ENCODE data around the gene RAD21L1. TPM values are rescaled to one million over a fixed set of nuclear protein-coding genes. Genes with fewer than 3 reads are reported as not detected.

RAD21L1 gene
- total and polyA plus RNA-seq, 2 donors (not counting 1 experiment from before 2014, with no cell fraction given) = 0.16 to 0.50 TPM

GRCh38 chr20:1294497-1294896 lies 68.7 kb downstream of the RAD21L1 start:
- Histone ChIP-seq H3K36me3 (ENCODE audit: control insufficient read depth, insufficient read depth, low read length) (no peaks in the 10 kb centered on the region), H3K79me2 (ENCODE audit: control insufficient read depth, insufficient read depth, low read length) (no peaks in the 10 kb centered on the region), H3K9ac (ENCODE audit: insufficient read depth, low read length) (no peak overlapping the region), H3K9me3 (ENCODE audit: control insufficient read depth, insufficient read depth, low read depth, low read length) (no peaks in the 10 kb centered on the region), H2AFZ (ENCODE audit: low read length) (no peak overlapping the region), H3K27me3 (ENCODE audit: control insufficient read depth, insufficient read depth, low read length) (no peaks in the 10 kb centered on the region), H4K20me1 (ENCODE audit: control insufficient read depth, extremely low read depth, insufficient read depth, low read length) (no peaks in the 10 kb centered on the region), H3K4me1 (ENCODE audit: control insufficient read depth, extremely low read depth, insufficient read depth, low read length) (no peaks in the 10 kb centered on the region), H3K4me2 (ENCODE audit: extremely low read depth, insufficient read depth, low read length) (no peak overlapping the region), H3K27ac (ENCODE audit: insufficient read depth, low read length) (no peak overlapping the region), H3K4me3 (replicated peaks in 1 of 4; ENCODE audit: control extremely low read depth in 1 of 4, insufficient read depth in 1 of 4, low read depth in 3 of 4, low read length in 4 of 4) (no peak overlapping the region)
- TF ChIP-seq EZH2 (IDR thresholded peaks at IDR 0.05; ENCODE audit: low read length, missing control alignments) = no peak
- TF ChIP-seq CTCF (conservative IDR thresholded peaks at IDR 0.05 in 1 of 2, IDR thresholded peaks at IDR 0.05 in 1 of 2; ENCODE audit: low read depth in 1 of 2, low read length in 2 of 2) = no peak
- no peak for DNase-seq (ENCODE audit: low read depth in 2 of 2)

- Histone ChIP-seq H3K36me3 (ENCODE audit: control insufficient read depth, insufficient read depth, low read length) (no peaks in the 10 kb centered on the region), H3K4me1 (ENCODE audit: control insufficient read depth, extremely low read depth, insufficient read depth, low read length) (peaks cover under 1% of the 10 kb centered on the region), H4K20me1 (ENCODE audit: control insufficient read depth, extremely low read depth, insufficient read depth, low read length) (no peaks in the 10 kb centered on the region), H3K4me3 (replicated peaks in 1 of 4; ENCODE audit: control extremely low read depth in 1 of 4, insufficient read depth in 1 of 4, low read depth in 3 of 4, low read length in 4 of 4) (no peak overlapping the region), H3K4me2 (ENCODE audit: extremely low read depth, insufficient read depth, low read length) (no peak overlapping the region), H3K27me3 (ENCODE audit: control insufficient read depth, insufficient read depth, low read length) (no peaks in the 10 kb centered on the region), H3K9me3 (ENCODE audit: control insufficient read depth, insufficient read depth, low read depth, low read length) (no peaks in the 10 kb centered on the region), H3K9ac (ENCODE audit: insufficient read depth, low read length) (no peak overlapping the region), H2AFZ (ENCODE audit: low read length) (no peak overlapping the region), H3K79me2 (ENCODE audit: control insufficient read depth, insufficient read depth, low read length) (no peaks in the 10 kb centered on the region), H3K27ac (ENCODE audit: insufficient read depth, low read length) (no peak overlapping the region)
- DNase-seq (ENCODE audit: low read depth in 2 of 2) = no peak
- TF ChIP-seq CTCF (conservative IDR thresholded peaks at IDR 0.05 in 1 of 2, IDR thresholded peaks at IDR 0.05 in 1 of 2; ENCODE audit: low read depth in 1 of 2, low read length in 2 of 2) (no peak), EZH2 (IDR thresholded peaks at IDR 0.05; ENCODE audit: low read length, missing control alignments) (no peak)
Observed at GRCh38 chr20:1295276-1295930, 69.6 kb downstream of the RAD21L1 start.

- Histone ChIP-seq H2AFZ (ENCODE audit: low read length) (no peak overlapping the region), H3K4me3 (replicated peaks in 1 of 4; ENCODE audit: control extremely low read depth in 1 of 4, insufficient read depth in 1 of 4, low read depth in 3 of 4, low read length in 4 of 4) (no peak overlapping the region), H3K27ac (ENCODE audit: insufficient read depth, low read length) (no peak overlapping the region), H3K4me1 (ENCODE audit: control insufficient read depth, extremely low read depth, insufficient read depth, low read length) (peaks cover 6% of the 10 kb centered on the region), H3K79me2 (ENCODE audit: control insufficient read depth, insufficient read depth, low read length) (no peaks in the 10 kb centered on the region), H4K20me1 (ENCODE audit: control insufficient read depth, extremely low read depth, insufficient read depth, low read length) (no peaks in the 10 kb centered on the region), H3K4me2 (ENCODE audit: extremely low read depth, insufficient read depth, low read length) (no peak overlapping the region), H3K9ac (ENCODE audit: insufficient read depth, low read length) (no peak overlapping the region), H3K27me3 (ENCODE audit: control insufficient read depth, insufficient read depth, low read length) (no peaks in the 10 kb centered on the region), H3K36me3 (ENCODE audit: control insufficient read depth, insufficient read depth, low read length) (no peaks in the 10 kb centered on the region), H3K9me3 (ENCODE audit: control insufficient read depth, insufficient read depth, low read depth, low read length) (no peaks in the 10 kb centered on the region)
- no peak for DNase-seq (ENCODE audit: low read depth in 2 of 2)
- TF ChIP-seq EZH2 (IDR thresholded peaks at IDR 0.05; ENCODE audit: low read length, missing control alignments) = no peak
Observed at GRCh38 chr20:1296117-1296610, 70.3 kb downstream of the RAD21L1 start.

Measured in fibroblast of lung (primary cell).